ENCODE measurements around the gene ACSL3. TPM values are rescaled to one million over a fixed set of nuclear protein-coding genes. Genes with fewer than 3 reads are reported as not detected.
"Not testable (repeated sequence)": the region's sequence is repeated elsewhere in the genome, so short reads cannot be mapped to it uniquely, and the experiment has no call there.

Gene ACSL3
- total RNA-seq, 1 donor from 2014 or later = 86.4 TPM

GRCh38 chr2:222907790-222908441 lies 47.1 kb downstream of the ACSL3 start:
- DNase-seq (ENCODE audit: extremely low read depth, low read depth, low spot score) = no peak

- DNase-seq (ENCODE audit: extremely low read depth, low read depth, low spot score) = no peak
Observed at GRCh38 chr2:222909286-222909685, 48.5 kb downstream of the ACSL3 start.

GRCh38 chr2:222912117-222912516 lies 51.3 kb downstream of the ACSL3 start:
- DNase-seq (ENCODE audit: extremely low read depth, low read depth, low spot score) = no peak

- no peak for DNase-seq (ENCODE audit: extremely low read depth, low read depth, low spot score)
Observed at GRCh38 chr2:222912776-222913175, 51.9 kb downstream of the ACSL3 start.

GRCh38 chr2:222915092-222915957 lies 54.5 kb downstream of the ACSL3 start:
- no peak for DNase-seq (ENCODE audit: extremely low read depth, low read depth, low spot score)

- no peak for DNase-seq (ENCODE audit: extremely low read depth, low read depth, low spot score)
Observed at GRCh38 chr2:222916229-222917197, 55.7 kb downstream of the ACSL3 start.

GRCh38 chr2:222917212-222917611 lies 56.4 kb downstream of the ACSL3 start:
- DNase-seq (ENCODE audit: extremely low read depth, low read depth, low spot score) = not testable (repeated sequence)

- no peak for DNase-seq (ENCODE audit: extremely low read depth, low read depth, low spot score)
Observed at GRCh38 chr2:222919841-222920526, 59.1 kb downstream of the ACSL3 start.

GRCh38 chr2:222920657-222921186 lies 59.9 kb downstream of the ACSL3 start:
- DNase-seq (ENCODE audit: extremely low read depth, low read depth, low spot score) = no peak

- no peak for DNase-seq (ENCODE audit: extremely low read depth, low read depth, low spot score)
Observed at GRCh38 chr2:222922019-222922800, 61.4 kb downstream of the ACSL3 start.

GRCh38 chr2:222926915-222927314 lies 66.1 kb downstream of the ACSL3 start:
- no peak for DNase-seq (ENCODE audit: extremely low read depth, low read depth, low spot score)

GRCh38 chr2:222927600-222927999 lies 66.8 kb downstream of the ACSL3 start:
- no peak for DNase-seq (ENCODE audit: extremely low read depth, low read depth, low spot score)

GRCh38 chr2:222928335-222928734 lies 67.5 kb downstream of the ACSL3 start:
- no peak for DNase-seq (ENCODE audit: extremely low read depth, low read depth, low spot score)

- no peak for DNase-seq (ENCODE audit: extremely low read depth, low read depth, low spot score)
Observed at GRCh38 chr2:222930862-222931261, 70.0 kb downstream of the ACSL3 start.

- no peak for DNase-seq (ENCODE audit: extremely low read depth, low read depth, low spot score)
Observed at GRCh38 chr2:222931659-222932058, 70.8 kb downstream of the ACSL3 start.

GRCh38 chr2:222933458-222933857 lies 72.6 kb downstream of the ACSL3 start:
- no peak for DNase-seq (ENCODE audit: extremely low read depth, low read depth, low spot score)

- DNase-seq (ENCODE audit: extremely low read depth, low read depth, low spot score) = no peak
Observed at GRCh38 chr2:222935688-222936298, 75.0 kb downstream of the ACSL3 start.

- DNase-seq (ENCODE audit: extremely low read depth, low read depth, low spot score) = no peak
Observed at GRCh38 chr2:222936705-222937104, 75.9 kb downstream of the ACSL3 start.

- no peak for DNase-seq (ENCODE audit: extremely low read depth, low read depth, low spot score)
Observed at GRCh38 chr2:222938327-222938726, 77.5 kb downstream of the ACSL3 start.
